Activated B cell treated with CpG ODN at 0.5 μM for 24 hours (primary cell): ENCODE measurements around the gene SYNE2. TPM values are rescaled to one million over a fixed set of nuclear protein-coding genes. Genes with fewer than 3 reads are reported as not detected.

Experiments
- ATAC-seq: fragments of 200-7000 bp; cut with Tn5 transposase; one replicate; pipeline ENCODE4 v1.10.0; 2021; ENCODE audit warnings: low read depth, mild to moderate bottlenecking, moderate library complexity
- CTCF ChIA-PET: fragments of 350-600 bp; sonication (Branson Sonifier 250); formaldehyde crosslinking; loops from one replicate; lab custom pipeline; 2021; ENCODE audit warnings: antibody characterized with exemption; lab: Charles Lee
- POLR2A ChIA-PET: fragments of 350-600 bp; sonication (Branson Sonifier 250); formaldehyde crosslinking; loops from one replicate; lab custom pipeline; 2021; ENCODE audit warnings: antibody characterized with exemption; lab: Charles Lee
- DNase-seq: peaks from one replicate; pipeline ENCODE4 v3.0.0; 2022
- H3K27ac Mint-ChIP-seq: one replicate; pipeline ENCODE4 v1.8.0; 2020; ENCODE audit warnings: mixed read lengths
- H3K27me3 Mint-ChIP-seq: one replicate; pipeline ENCODE4 v1.8.0; 2021; ENCODE audit warnings: mixed read lengths
- H3K36me3 Mint-ChIP-seq: one replicate; pipeline ENCODE4 v1.8.0; 2021; ENCODE audit warnings: low read depth, mixed read lengths
- H3K4me1 Mint-ChIP-seq: one replicate; pipeline ENCODE4 v1.8.0; 2021; ENCODE audit warnings: mixed read lengths
- H3K4me3 Mint-ChIP-seq: one replicate; pipeline ENCODE4 v1.8.0; 2020; ENCODE audit warnings: mild to moderate bottlenecking, mixed read lengths
- H3K9me3 Mint-ChIP-seq: one replicate; pipeline ENCODE4 v1.8.0; 2020; ENCODE audit warnings: mixed read lengths
- intact Hi-C: fragments of 100-400 bp; cut with micrococcal nuclease; formaldehyde crosslinking; loops from one replicate; pipeline ENCODE4 v1.15.1; 2024
- total RNA-seq: library from RNA; stranded (reverse); gene quantifications from 2 replicates; pipeline ENCODE4 v1.2.3, GENCODE V29; 2022
- TF ChIP-seq, protein P1 (sequence below): fragments of 200-600 bp; IDR thresholded peaks from one replicate; pipeline ENCODE4 v1.8.0; 2022; ENCODE audit warnings: antibody characterized with exemption, mild to moderate bottlenecking

The SYNE2 gene
- total RNA-seq, 1 donor from 2014 or later = 40.1 TPM

DNA sequence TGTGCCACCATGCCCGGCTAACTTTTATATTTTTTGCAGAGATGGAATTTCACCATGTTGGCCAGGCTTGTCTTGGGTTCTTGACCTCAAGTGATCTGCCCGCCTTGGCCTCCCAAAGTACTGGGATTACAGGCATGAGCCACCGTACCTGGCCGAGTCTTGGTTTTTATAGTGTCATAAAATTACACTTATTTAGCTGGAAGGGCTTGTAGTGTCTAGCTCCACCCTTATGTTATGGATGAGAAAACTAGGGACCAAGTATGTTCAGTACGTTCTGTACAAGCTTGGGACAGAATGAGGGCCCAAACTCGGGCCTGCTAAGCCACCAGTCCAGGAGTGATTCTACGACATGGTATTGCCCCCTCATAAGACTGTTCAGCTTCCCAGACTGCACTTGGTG lies 35.1 kb downstream of the SYNE2 start:
- no peak for ATAC-seq
- intact Hi-C loops = loop anchor here (5.0 kb wide), 1 partner anchor 36 kb away; the partner anchor contains the start of gene SYNE2
- DNase-seq = no peak
- no peaks in the 10 kb centered on the region for H3K4me1 Mint-ChIP-seq
- no peak overlapping the region for H3K27ac Mint-ChIP-seq
- H3K4me3 Mint-ChIP-seq = no peak overlapping the region
- TF ChIP-seq, protein P1, sequence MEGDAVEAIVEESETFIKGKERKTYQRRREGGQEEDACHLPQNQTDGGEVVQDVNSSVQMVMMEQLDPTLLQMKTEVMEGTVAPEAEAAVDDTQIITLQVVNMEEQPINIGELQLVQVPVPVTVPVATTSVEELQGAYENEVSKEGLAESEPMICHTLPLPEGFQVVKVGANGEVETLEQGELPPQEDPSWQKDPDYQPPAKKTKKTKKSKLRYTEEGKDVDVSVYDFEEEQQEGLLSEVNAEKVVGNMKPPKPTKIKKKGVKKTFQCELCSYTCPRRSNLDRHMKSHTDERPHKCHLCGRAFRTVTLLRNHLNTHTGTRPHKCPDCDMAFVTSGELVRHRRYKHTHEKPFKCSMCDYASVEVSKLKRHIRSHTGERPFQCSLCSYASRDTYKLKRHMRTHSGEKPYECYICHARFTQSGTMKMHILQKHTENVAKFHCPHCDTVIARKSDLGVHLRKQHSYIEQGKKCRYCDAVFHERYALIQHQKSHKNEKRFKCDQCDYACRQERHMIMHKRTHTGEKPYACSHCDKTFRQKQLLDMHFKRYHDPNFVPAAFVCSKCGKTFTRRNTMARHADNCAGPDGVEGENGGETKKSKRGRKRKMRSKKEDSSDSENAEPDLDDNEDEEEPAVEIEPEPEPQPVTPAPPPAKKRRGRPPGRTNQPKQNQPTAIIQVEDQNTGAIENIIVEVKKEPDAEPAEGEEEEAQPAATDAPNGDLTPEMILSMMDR = no peak
- no peaks in the 10 kb centered on the region for H3K27me3 Mint-ChIP-seq
- no peaks in the 10 kb centered on the region for H3K36me3 Mint-ChIP-seq
- ChIA-PET CTCF (no interaction called here), POLR2A (interaction anchor here (0.7 kb wide), 1 partner anchor 10 kb away, joined by 9 read pairs; no protein-coding TSS in a partner anchor)
- H3K9me3 Mint-ChIP-seq = no peaks in the 10 kb centered on the region

DNA sequence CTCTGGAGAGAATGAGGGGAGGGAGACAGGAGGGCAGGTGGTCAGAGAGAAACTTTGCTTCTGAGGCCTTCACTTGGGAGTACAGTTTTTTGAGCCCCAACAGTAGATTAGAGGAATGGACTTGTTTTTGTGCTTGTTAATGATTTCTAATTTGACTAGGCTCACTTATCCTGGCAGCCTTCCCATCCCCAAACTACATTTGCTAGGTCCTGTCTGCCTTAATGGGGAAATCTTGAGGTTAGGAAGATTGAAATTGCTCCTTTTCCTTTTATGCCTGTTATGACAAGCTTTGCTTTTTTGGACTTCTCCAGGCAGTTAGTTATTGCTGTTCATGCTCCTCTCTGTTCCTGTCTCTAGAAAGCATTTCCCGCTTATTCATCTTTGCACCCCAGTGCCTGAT lies 37.7 kb downstream of the SYNE2 start:
- Mint-ChIP-seq H3K4me3 (no peak overlapping the region), H3K27me3 (no peaks in the 10 kb centered on the region), H3K27ac (no peak overlapping the region), H3K36me3 (no peaks in the 10 kb centered on the region), H3K4me1 (no peaks in the 10 kb centered on the region), H3K9me3 (no peaks in the 10 kb centered on the region)
- ATAC-seq (no peak), DNase-seq (no peak)
- TF ChIP-seq, protein P1 = no peak
- intact Hi-C loops = no loop called here
- POLR2A ChIA-PET = no interaction called here
- CTCF ChIA-PET = no interaction called here

DNA sequence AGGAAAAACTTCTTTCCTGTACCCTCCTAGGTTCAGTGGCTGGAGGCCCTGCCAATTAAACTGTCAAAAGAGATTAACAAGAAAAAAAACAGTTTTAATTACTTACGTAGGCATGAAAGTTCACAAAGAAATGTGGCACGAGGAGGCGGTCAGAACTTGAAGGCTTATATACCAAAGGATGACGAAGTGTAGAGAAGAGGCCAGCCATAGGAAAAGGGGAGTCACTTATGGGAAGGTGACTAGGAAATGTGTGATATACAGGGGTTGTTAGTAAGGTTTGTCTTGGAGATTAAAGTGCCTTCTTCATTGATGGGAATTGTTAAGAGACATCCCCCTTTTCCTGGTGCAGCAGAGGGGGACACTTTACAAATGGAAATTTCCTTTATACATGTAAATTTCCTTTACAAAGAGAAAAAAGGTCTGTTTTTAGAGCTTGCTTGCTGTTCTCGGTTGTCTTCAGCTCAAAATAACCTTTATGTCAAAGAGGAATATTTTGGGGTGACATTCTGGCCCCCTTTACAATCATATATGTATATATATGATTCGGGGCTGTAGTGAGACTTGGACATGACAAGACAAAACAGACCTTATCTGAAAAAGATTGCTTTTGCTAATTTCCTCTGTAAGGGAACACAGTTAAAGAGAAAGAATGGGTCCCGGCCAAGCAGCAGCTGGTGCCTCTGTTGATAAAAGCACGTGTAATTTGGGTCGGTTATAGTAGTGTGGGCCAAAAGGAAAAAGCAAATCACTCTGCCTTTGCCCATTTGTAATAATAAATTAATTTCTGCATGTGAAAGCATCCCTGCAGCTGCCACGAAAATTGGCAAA lies 38.6 kb downstream of the SYNE2 start:
- H3K27ac Mint-ChIP-seq = no peak overlapping the region
- CTCF ChIA-PET = no interaction called here
- H3K27me3 Mint-ChIP-seq = no peaks in the 10 kb centered on the region
- intact Hi-C loops = no loop called here
- H3K4me3 Mint-ChIP-seq = no peak overlapping the region
- DNase-seq (no peak), ATAC-seq (no peak)
- no peaks in the 10 kb centered on the region for H3K9me3 Mint-ChIP-seq
- H3K36me3 Mint-ChIP-seq = no peaks in the 10 kb centered on the region
- TF ChIP-seq, protein P1 = no peak
- H3K4me1 Mint-ChIP-seq = no peaks in the 10 kb centered on the region
- POLR2A ChIA-PET = no interaction called here

DNA sequence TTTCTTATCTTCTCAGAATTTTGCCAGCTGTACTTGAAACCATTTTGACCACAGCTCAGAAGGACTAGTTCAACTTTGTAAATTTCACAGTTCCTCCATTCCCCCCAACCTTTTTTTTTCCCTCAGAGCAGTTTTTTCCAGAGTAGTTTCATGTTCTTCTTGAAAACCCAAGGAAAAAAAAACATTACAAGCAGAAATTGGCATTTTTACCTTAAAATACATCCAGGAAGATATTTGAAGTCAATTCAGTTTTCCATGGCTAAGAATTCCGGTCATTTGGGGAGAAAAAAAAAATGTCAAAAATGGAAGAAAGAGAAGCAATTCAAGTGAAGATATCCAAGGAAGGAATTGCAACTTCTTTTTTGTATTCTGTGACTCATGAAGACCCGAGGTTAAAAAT lies 39.5 kb downstream of the SYNE2 start:
- DNase-seq = no peak
- Mint-ChIP-seq H3K9me3 (no peaks in the 10 kb centered on the region), H3K27ac (no peak overlapping the region), H3K36me3 (no peaks in the 10 kb centered on the region), H3K27me3 (no peaks in the 10 kb centered on the region), H3K4me1 (no peaks in the 10 kb centered on the region), H3K4me3 (no peak overlapping the region)
- ChIA-PET CTCF (no interaction called here), POLR2A (no interaction called here)
- intact Hi-C loops = no loop called here
- TF ChIP-seq, protein P1 = no peak
- ATAC-seq = no peak

DNA sequence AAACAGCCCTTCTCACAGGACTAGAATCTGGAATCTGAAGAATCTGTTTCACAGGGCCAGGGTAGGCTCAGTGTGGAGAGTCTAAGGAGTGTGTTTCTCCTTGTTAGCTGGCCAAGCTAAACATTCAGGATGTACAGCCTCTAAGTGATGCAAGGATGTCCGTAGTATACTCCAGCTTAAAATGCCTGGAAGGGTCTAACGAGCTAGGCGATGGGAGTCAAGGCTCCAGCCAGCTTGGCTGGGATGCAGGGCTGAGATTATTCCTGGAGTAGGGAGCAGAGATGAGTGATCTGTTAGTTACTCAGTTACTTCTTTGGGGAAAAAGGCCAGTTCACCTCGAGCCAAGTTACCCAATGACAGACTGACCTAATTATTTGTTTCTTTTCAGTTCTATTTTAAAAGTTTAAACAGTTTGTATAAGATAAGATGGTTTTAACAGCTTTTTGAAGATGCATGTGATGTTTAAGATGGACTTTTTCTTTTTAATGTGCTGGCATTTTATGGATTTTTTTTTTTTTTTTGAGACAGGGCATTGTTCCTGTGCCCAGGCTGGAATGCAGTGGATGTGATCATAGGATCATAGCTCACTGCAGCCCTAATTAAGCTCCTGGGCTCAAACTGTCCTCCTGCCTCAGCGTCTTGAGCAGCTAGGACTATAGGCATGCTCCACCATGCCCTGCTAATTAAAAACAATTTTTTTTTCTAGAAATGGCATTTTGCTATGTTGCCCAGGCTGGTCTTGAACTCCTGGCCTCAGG lies 41.1 kb downstream of the SYNE2 start:
- POLR2A ChIA-PET = no interaction called here

More for the DNA sequence above, 41.1 kb downstream of the SYNE2 start:
- Mint-ChIP-seq H3K36me3 (no peaks in the 10 kb centered on the region), H3K4me1 (no peaks in the 10 kb centered on the region), H3K27ac (no peak overlapping the region), H3K4me3 (no peak overlapping the region), H3K27me3 (no peaks in the 10 kb centered on the region), H3K9me3 (no peaks in the 10 kb centered on the region)
- ATAC-seq (no peak), DNase-seq (no peak)
- CTCF ChIA-PET = no interaction called here
- intact Hi-C loops = no loop called here
- TF ChIP-seq, protein P1 = no peak
